GM21515 (cell line): ENCODE data around the gene XKR7.

Experiments used
- ATAC-seq: cut with Tn5 transposase; IDR thresholded peaks from one replicate; pipeline ENCODE4 v1.9.1; 2021; ENCODE audit not compliant: unreplicated experiment

Gene XKR7

DNA sequence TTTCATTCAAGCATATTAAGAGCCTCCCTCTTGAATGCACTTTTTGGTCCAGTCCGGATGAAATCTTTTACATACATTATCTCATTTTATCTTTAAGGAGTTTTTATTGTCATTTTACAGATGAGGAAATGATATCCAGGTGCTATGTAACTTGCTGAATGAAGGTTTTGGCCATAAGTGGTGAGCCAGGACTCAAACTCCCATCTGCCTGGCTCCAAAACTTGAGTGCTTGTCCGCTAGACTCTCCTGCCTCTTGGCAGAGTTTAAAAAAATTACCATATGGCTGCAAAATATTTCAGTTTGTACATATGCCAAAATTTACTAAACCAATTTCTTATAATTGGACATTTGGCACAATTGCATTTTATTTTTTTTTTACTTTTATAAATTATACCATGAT, 28.3 kb upstream of the XKR7 start:
- no peak for ATAC-seq

DNA sequence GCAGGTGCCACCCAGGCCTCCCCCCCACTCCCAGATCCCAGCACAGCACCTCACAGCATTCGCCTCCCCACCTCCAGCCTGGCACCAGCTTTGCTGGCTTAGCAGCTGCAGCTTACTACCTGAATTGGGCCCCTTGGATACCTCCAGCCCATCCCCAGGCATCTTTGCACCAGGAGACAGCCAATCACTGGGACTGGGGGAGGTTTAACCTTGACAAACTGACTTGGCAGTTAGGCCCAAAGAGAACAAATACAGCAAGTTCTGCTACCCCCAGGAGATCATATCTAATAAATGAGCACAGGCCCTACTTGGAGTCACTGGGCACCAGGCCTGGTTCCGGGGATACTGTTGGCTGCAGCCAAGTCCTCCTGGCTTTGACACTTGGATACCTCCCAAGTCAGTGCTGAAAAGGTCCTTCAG, 24.9 kb upstream of the XKR7 start:
- no peak for ATAC-seq

DNA sequence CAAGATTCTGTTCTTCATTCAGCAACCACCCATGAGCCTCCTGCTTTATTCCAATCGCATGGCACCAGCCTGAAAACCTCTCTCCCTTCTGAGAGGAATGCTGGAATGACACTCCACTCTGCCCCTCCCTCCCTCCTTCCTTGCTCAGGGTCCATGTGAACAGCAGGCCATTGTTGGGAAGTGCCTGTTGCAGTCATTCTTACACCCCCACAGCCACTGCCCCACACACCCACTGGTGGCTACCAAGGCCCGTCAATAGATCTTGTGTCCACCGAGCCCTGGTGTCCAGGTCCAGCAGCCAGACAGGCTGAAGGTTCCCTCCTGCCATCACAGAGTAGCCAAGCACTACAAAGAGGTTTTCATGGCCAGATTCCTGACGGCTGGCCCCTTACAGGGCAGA, 22.6 kb upstream of the XKR7 start:
- no peak for ATAC-seq

DNA sequence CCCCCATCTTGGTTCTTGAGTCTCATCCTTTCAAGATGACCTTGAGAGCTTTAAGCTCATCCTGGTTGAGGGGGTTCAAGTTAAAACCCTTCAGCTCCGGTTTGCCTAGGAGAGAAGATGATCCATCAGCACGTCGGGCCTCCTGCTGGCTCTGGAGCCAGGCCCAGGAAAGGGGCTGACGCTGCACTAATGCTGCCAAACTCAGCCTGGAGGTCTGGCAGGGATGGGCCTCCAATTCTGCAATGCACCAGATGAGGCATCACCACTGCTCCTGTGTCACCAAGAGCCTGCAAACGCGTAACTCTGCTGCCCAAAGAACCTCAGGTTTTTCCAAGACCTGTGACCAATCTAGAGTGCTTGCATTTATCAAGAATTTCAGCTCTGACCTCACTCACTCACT, 22.2 kb upstream of the XKR7 start:
- ATAC-seq = no peak

DNA sequence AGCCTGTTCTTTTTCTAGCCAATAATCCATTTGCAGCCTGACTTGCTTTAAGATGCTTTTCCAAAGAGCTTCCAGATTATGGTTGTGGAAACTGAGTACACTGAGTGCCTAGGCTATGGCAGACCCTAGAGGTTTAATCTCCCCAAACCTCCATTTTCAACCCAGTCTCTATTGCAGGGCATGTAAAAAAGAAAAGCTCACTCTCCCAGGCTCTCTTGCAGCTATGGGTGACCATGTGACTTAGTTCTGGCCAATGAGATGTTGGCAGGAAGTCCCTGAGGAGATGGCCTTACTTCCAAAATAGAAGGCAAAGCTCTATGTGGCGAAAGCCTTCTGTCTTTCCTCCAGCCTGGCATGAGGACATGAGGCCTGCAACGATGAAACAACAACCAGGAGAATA, 19.9 kb upstream of the XKR7 start:
- ATAC-seq = no peak

DNA sequence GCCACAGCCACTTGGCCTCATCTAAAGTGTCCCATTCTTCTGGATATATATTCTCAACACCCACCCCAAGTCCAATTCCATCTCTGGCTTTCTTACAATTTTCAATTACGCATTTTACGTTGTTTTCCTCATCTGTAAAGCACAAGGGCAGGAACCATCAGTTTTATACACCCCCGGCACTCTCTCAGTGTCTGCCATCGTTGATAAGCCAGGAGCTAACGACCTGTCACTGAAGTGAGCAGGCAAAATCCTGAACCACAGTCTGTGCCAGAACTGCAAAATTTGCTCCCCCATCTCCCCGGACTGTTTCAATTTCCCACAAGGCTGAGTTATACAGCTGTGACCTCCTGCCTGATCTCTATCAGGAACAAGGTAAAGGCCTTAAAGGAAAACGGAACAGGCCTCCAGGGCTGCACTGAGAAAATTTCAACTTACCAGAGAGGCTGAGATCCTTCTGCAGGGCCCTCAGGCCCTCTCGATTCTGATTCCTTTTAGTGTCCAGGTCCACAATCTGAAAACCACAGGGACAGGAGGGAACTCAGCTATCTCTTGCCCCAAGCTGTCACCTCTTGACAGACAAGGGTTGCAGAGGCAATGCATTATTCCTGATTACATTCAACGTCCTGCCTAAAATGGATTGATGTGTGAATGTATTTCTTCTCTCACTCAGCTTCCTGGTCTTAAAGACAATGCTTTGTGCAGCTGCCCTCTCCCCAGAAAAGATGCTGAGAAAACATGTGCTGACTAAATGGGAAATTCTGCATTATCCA, 17.9 kb upstream of the XKR7 start:
- no peak for ATAC-seq

DNA sequence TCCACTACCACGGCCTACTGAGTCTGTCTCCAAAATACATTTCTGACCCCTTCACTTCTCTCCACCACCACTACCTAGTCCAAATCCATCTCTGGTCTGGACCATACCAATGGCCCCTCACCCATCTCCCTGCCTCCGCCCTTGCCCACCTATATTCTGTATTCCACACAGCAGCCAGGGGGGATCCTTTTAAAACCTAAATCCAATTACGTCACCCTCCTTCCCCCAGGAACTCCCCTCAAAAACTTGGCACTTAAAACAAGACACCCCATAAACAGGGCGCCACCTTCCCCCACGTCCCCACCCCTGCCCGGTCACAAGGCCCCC, 16.8 kb upstream of the XKR7 start:
- ATAC-seq = no peak

DNA sequence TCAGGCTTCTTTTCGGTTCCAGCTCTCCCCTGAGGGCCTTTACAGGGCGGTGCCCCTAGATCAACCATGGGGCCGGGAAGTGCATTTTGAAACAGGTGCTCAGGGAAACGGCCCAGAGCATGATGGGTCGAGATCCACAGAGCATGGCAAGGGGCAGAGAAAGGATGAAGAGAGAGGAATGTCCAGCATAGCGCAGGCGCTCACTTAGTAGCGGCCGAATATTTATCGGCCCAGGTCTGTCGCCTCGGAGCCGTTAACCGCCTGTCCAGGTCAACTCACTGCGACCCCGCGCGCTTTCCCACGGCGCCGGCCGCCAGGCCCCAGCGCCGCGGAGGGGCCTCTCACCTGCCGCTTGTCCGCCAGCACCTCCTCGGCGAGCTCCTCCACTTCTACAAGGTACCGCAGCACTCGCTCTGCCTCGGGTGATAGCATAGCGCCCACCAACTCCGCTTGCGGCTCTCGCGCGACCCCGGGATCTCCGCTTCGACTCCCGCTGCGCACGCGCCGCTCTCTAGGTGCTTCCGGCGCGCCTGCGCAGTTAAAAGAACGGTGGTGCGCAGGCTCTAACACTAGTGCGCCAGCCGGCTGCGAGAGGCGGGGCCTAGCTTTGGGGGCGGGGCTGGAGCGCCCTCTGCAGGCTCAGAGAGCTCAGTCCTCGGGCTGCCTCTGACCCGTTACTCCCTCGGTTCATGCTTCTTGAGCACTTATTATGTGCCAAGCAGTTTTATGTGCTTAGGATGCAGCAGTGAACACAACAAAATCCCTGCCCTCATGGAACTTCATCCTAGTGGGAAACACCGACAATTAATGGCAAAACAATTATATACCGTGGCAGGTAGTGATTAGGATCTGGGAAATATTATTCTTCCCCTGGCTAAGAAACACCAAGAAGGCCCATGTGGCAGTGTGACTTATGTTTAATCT, 16.2 kb upstream of the XKR7 start, which contains the start of gene PDRG1:
TSS of gene PDRG1 (minus strand) at position 517 of the 924 bp plus-strand sequence. CDS start at position 432, 85 bp downstream.
- ATAC-seq = peak; percentile 89

DNA sequence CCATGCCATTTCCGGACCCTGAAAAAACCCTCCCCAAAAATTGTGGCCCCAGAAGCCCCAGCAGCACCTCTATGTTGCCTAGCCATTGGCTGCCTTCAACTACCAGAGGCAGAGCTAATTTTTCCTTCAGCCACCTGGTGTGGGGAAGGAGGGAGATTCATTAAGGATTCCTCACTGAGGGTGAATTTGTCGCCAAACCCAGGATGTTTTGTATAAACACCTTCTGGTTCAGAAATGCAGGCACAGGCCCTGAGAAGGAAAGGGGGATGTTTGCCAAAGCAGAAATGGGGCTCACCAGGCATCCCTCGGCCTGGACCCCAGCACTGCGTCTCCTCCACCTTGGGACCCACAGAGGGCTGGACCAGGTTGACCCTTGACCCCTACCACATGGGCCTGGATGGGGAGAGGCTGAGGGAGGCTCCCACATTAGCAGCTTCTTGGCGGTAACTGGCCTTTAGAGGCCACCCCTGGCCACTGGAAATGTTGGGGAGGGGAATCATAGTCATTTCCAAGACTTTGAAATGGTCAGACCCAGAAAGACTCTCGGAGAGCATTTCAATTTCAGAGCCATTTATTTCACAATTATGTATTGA, 14.3 kb upstream of the XKR7 start:
- ATAC-seq = no peak

DNA sequence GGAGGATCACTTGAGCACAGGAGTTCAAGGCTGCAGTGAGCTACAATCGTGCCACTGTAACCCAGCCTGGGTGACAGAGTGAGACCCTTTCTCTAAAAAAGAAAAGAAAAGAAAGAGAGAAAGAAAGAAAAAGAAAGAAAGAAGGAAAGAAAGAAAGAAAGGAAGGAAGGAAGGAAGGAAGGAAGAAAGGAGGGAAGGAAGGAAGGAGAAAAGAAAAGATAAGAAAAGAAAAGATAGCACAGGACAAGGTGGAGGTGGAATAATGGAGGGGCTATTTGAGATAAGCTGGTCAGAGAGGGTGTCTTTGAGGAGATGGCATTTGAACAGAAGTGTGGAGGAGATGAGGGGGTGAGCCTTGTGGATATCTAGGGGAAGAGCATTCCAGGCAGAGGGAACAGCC, 13.5 kb upstream of the XKR7 start:
- no peak for ATAC-seq

DNA sequence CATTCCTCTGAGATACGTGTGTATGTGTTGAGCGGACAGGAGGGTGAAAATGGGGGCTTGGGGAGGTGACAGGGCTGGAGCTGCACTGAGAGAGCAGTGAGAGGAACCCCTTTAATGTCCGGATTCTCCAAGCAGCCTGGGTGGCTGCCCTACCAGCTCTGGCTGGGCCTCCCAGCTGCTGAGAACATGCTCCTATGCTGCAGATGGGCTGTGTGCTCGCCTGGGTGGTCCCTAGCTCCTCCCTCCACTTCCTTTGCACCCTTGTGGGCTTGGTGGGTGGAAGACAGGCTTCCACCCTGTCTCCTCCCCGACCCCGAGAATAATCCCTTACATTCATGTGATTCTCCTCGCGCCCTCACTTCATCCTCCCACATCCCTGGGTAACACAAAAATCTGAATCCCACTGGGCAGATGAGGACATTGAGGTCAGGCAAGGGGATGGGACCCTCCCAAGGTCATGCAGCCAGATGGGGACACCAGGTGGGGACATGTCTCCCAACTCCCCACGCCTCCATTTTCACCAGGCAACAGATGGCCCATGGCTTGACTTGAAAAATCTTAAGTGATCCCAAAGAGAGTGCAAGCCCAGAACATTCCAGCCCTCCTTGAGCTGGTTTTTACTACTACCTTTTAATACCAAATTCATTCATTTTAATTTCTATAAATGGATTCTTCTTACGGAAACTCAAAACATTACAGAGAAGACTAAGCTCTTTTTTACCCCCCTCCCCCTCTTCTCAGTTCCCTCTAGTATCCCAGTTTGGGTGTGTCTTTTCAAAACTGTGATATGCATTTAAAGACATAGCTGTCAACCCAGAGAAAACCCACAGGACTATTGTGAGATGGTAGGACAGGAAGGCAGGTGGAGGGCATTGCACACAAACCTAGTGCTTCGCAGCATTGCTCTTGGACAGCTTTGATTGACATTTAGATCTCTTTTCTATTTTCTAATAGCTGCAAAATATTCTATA, 11.1 kb upstream of the XKR7 start:
- ATAC-seq = no peak

DNA sequence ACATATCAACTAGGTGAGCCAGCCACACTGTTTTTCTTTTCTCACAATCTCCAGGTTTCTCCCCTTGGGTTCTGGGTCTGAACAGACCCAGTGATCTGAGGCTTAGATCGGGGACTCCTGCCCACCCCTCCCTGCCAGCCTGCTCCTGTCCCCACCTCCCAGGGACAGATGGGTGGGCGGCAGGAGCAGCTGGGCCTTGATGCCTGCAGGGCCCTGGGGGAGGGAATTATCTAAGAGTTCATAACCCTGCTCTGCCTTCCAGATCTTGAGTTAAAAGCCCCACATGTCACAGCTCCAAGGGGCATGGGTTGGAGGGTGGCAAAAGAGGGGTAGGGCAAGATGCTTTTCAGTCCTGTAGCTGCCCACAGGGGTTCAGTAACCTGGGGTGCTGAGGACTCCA, 5.2 kb upstream of the XKR7 start:
- no peak for ATAC-seq

DNA sequence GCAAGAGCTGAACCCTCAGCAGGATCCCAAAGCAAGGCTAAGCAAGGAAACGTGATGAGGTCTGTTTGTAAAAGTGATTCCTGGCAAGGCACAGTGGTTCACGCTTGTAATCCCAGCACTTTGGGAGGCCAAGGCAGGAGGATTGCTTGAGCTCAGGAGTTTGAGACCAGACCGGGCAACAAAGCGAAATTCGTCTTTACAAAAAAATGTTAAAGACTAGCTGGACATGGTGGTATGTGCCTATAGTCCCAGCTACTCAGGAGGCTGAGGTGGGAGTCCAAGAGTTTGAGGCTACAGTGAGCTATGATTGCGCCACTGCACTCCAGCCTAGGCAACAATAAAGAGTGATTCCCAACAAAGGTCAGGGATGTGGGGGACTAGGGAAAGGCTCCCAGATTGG, 4.1 kb upstream of the XKR7 start:
- ATAC-seq = no peak

DNA sequence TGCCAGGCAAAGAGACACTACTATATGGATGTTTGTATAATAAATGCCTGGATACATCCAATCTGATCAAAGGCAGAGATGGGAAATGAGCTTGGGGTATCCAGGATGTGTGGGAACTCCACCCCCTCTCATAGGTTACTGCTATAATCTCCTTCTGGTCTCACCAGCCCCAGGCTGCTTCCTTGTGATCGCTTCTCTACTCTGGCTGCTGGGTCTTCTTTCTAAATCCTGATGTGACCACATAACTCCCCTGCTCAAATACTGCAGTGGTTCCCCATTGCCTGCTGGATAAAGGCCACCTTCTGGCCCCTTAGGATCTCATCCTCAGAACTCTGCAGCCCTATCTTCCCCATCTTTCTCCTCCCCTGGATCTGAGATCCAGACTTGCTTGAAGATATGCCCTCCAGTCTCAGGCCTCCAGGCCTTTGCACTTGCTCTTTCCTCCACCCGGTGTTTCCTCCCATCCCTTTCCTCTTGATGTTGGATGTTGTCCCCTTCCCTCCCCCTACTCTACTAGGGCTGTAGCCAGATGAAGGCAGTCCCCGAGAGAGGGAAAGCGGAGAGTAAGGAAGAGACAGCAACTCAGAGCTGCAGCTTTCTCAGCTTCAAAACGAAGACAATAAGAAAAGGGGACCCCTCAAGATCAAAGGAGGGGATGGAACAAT, 828 bp upstream of the XKR7 start:
- ATAC-seq = no peak

DNA sequence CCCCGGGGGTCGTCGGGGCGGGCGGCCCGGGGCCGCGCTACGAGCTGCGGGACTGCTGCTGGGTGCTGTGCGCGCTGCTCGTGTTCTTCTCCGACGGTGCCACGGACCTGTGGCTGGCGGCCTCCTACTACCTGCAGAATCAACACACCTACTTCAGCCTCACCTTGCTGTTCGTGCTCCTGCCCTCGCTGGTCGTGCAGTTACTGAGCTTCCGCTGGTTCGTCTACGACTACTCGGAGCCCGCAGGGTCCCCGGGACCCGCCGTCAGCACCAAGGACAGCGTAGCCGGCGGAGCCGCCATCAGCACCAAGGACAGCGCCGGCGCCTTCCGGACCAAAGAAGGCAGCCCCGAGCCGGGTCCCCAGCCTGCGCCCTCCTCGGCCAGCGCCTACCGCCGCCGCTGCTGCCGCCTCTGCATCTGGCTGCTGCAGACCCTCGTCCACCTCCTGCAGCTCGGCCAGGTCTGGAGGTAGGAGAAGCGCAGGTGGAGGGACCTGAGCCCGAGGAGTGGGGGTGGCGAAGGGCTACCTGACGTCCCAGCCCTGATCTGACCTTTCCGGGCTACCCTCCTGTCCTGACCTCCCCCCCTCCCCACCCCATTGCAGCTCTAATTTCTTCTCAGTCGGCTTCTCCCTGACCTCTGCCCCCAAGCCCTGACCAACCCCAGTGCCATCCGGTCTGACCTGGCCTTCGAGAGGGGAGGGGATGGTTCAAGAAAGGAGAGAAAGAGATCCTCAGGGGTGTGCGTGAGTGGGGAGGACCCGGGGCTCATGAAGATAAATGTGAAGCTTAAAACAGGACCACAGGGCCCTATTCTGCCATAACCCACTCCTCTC, 558 bp downstream of the XKR7 start:
- ATAC-seq = no peak

DNA sequence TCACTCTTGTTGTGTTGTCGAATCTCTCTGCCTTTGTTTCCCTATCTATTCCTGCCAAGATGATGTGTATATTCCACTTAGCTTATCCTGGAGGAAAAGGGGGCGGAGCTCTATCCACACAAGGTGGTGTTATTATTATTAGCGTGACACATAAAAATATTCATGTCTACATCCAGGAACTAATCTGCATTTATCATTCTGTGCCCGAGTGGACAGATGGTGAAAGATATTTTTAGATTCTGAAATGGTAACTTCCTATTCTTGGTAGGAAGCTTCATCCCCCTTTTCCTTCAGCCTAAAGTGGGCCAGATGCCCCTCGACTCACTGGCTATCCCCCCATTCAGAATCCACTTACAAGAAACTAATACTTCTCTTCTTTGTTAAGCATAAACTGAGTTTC, 2.0 kb downstream of the XKR7 start:
- ATAC-seq = no peak

DNA sequence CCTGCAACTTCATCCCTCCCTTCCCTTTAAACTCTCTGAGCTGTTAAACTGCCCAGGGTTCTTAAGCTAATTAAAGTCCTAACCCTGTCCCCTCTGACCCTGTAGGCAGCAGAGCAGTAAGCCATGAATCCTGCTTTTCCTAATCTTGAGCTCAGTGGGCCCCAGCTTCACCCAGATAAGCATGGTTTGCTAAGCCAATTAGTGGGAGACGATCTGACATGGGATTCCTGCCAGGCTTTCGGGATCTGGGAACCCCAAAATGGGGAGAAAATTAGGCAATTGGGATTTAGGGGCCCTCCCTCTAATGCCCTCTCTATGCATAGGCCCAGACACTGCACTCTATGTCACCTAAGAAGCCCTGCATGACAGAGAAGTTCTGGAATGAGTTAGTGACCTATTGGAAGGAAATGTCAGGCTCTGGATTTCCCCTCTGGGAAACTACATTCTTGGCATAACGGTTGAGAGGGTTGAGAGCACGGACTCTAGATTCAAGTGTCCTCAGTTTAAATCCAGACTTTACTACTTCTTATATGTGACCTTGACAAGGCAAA, 4.6 kb downstream of the XKR7 start:
- ATAC-seq = no peak

DNA sequence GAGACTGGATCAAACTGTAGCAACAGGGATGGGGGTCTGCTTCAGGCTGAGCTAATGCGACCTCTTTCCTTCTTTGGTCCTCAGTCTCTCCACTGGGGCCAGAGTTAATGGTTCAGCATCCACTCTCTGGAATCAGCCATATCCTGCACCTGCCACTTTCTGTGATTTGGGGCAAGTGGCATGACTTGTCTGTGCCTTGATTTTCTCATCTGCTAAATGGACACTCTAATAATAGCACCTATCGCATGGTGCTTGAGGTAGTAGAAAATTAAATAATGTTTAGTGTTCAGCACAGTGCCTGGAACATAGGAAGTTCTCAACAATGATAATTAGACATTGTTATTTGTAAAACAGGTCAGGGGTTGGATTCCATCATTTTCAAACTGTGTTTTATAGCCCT, 6.3 kb downstream of the XKR7 start:
- ATAC-seq = no peak

DNA sequence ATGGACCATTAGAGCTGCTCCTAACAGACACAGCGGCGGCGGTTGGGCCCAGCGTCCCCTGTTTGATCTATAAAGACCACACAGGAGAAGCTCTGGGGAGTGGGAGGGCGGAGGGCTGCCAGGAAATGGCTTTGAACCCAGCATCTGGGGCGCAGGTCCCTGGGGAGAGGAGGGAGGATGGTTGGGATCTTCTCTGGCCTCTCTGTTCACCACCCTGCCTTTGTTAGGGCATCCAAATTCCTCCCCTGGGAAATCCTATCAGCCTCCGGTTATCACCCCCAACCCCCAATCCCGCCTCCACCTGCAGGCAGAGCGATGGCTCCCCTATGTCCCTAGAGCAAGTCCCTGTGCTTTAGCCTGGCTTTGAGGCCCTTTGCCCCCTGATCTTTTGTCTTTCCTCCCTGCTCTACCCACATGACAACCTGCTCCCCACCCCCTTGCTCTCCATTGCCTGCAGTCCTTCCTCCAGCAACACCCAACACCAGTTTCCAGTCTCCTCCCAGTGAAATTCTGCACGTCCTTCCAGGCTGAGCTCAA, 7.1 kb downstream of the XKR7 start:
- no peak for ATAC-seq
